ENCODE results near the gene B3GNT8.

- TF ChIP-seq GATA2 (IDR thresholded peaks at IDR 0.05; ENCODE audit: low read depth, low read length) (no peak), GATA3 (IDR thresholded peaks at IDR 0.05; ENCODE audit: low read depth, low read length) (no peak)
Measured at GRCh38 chr19:41386442-41386841, 40.7 kb downstream of the B3GNT8 start.

All from SH-SY5Y (cell line).